Measurements from ENCODE around the gene PRKAR2B. TPM values are rescaled to one million over a fixed set of nuclear protein-coding genes. Genes with fewer than 3 reads are reported as not detected.

Gene PRKAR2B
- polyA plus RNA-seq, 1 of the 3 experiments (the other 2 are of a cell fraction): 17.3 TPM

DNA sequence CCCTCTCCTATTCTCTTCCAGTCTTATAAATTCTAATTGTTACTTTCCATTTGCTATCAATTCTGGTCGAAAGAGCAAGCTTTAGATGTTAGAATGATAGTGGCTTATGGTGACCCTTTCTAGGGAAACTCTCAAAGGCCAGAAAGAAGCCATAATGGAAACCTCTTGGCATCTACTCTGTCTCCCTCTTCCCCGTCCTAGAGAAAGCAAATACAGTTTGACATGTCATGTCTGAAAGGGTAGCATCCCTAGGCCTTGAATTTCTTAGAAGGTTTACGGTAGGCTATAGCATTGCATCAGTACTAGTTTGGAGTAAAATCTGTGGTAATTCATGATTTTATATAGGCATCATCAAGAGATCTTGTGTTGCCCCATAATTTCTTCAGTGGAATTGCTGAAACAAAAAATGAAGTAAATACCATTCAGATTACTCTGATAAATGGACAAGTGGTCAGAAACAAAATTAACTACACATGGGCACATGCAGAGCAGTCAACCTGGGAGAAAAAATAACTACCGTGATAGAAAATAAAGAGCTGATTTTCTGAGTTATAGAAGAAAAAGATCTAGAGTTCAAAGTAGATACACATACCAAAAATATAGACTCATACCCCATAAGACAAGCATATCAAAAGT is 4.4 kb downstream of the PRKAR2B start:
- POLR2A ChIA-PET: no interaction called here
- Histone ChIP-seq H3F3A (replicated peaks; ENCODE audit: insufficient read depth) (peaks cover 22% of the 10 kb centered on the region), H3K9ac (no peak overlapping the region), H3K9me2 (no peaks in the 10 kb centered on the region), H3K9me3 (no peaks in the 10 kb centered on the region), H3K79me2 (ENCODE audit: insufficient read depth) (peaks cover 63% of the 10 kb centered on the region), H3K36me3 (replicated peaks in 1 of 2; ENCODE audit: control insufficient read depth in 1 of 2, insufficient read depth in 2 of 2, low read length in 1 of 2) (no peaks in the 10 kb centered on the region), H2AFZ (ENCODE audit: low read depth) (no peak overlapping the region), H3K27ac (ENCODE audit: low read depth in 2 of 2, low read length in 1 of 2) (peak overlapping the region; percentile 35 to 39; a peak in 3 of 4 replicates), H4K20me1 (ENCODE audit: insufficient read depth) (no peaks in the 10 kb centered on the region), H3K4me2 (peak overlapping the region; percentile 38), H3K4me3 (ENCODE audit: low read depth in 2 of 2, low read length in 1 of 2) (no peak overlapping the region), H3K27me3 (ENCODE audit: insufficient read depth) (no peaks in the 10 kb centered on the region), H3K4me1 (ENCODE audit: control insufficient read depth in 1 of 2, insufficient read depth in 2 of 2, low read depth in 1 of 2, low read length in 1 of 2) (peaks cover 12 to 38% of the 10 kb centered on the region in 2 experiments; a peak in 3 of 4 replicates)
- DNase-seq: no peak
- CTCF ChIA-PET: interaction anchor here (0.5 to 2.2 kb wide), 13 partner anchors 9 to 221 kb away, joined by 3 to 11 read pairs (median 4); no protein-coding TSS in a partner anchor
- 0 out of 2 replicates have a peak, but pooled peaks have one; percentile 16 for TF ChIP-seq FOSL2 (IDR thresholded peaks at IDR 0.05; ENCODE audit: borderline replicate concordance, low read depth)
- TF ChIP-seq, protein P1, sequence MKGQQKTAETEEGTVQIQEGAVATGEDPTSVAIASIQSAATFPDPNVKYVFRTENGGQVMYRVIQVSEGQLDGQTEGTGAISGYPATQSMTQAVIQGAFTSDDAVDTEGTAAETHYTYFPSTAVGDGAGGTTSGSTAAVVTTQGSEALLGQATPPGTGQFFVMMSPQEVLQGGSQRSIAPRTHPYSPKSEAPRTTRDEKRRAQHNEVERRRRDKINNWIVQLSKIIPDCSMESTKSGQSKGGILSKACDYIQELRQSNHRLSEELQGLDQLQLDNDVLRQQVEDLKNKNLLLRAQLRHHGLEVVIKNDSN (IDR thresholded peaks at IDR 0.05; ENCODE audit: borderline replicate concordance, low read depth): no peak
- TF ChIP-seq, protein P2, sequence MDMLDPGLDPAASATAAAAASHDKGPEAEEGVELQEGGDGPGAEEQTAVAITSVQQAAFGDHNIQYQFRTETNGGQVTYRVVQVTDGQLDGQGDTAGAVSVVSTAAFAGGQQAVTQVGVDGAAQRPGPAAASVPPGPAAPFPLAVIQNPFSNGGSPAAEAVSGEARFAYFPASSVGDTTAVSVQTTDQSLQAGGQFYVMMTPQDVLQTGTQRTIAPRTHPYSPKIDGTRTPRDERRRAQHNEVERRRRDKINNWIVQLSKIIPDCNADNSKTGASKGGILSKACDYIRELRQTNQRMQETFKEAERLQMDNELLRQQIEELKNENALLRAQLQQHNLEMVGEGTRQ (IDR thresholded peaks at IDR 0.05; ENCODE audit: borderline replicate concordance, low read depth, low read length): no peak
- 0 out of 2 replicates have a peak, but pooled peaks have one; percentile 9 for TF ChIP-seq POLR2AphosphoS5 (IDR thresholded peaks at IDR 0.05; ENCODE audit: low read depth, low read length)
- TF ChIP-seq, protein P3, sequence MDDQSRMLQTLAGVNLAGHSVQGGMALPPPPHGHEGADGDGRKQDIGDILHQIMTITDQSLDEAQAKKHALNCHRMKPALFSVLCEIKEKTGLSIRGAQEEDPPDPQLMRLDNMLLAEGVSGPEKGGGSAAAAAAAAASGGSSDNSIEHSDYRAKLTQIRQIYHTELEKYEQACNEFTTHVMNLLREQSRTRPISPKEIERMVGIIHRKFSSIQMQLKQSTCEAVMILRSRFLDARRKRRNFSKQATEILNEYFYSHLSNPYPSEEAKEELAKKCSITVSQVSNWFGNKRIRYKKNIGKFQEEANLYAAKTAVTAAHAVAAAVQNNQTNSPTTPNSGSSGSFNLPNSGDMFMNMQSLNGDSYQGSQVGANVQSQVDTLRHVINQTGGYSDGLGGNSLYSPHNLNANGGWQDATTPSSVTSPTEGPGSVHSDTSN (IDR thresholded peaks at IDR 0.05): peak; percentile 62
- TF ChIP-seq RXRA (IDR thresholded peaks at IDR 0.05; ENCODE audit: borderline replicate concordance, low read depth): peak; percentile 59; the same call in 1 of the 2 replicates
- peak in 1 of 2 experiments; percentile 49; a peak in 1 of 4 replicates for TF ChIP-seq EP300 (IDR thresholded peaks at IDR 0.05; ENCODE audit: borderline replicate concordance in 1 of 2, low read depth in 1 of 2, low read length in 1 of 2)
- peak; percentile 89 for TF ChIP-seq TCF12 (IDR thresholded peaks at IDR 0.05)
- peak; percentile 29; the same call in 1 of the 2 replicates for TF ChIP-seq MEF2A (IDR thresholded peaks at IDR 0.05; ENCODE audit: borderline replicate concordance, low read depth)
- 76% methylated on average over 4 of the region's 4 CpGs for WGBS (ENCODE audit: low lambda C conversion rate)

DNA sequence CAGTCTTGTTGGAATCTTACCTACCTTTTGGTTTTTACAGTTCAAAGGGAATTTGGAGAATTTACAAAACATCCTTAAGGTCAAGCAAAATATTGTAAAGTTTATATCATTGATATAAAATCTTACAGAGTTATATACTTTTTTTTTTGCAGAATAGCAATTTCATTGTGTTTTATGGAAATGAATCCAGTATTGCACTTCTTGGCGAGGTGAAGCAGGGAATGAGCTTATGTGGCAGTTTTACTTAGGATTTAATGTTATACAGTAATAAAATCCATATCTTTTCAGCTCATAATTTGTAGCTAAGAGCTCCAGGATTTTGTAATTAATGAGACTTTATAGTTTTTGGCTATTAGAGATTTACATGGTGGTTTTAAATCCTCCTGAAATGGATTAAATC is 5.0 kb downstream of the PRKAR2B start:
- POLR2A ChIA-PET: interaction anchor here (0.6 kb wide), 1 partner anchor 52 kb away, joined by 3 read pairs; no protein-coding TSS in a partner anchor
- Histone ChIP-seq H3K27me3 (ENCODE audit: insufficient read depth) (no peaks in the 10 kb centered on the region), H3K79me2 (ENCODE audit: insufficient read depth) (peaks cover 68% of the 10 kb centered on the region), H2AFZ (ENCODE audit: low read depth) (no peak overlapping the region), H3K9me3 (no peaks in the 10 kb centered on the region), H3K9me2 (no peaks in the 10 kb centered on the region), H3K4me3 (ENCODE audit: low read depth in 2 of 2, low read length in 1 of 2) (no peak overlapping the region), H3K36me3 (replicated peaks in 1 of 2; ENCODE audit: control insufficient read depth in 1 of 2, insufficient read depth in 2 of 2, low read length in 1 of 2) (no peaks in the 10 kb centered on the region), H3K4me2 (peak overlapping the region; percentile 38; the same call in 1 of the 2 replicates), H3F3A (replicated peaks; ENCODE audit: insufficient read depth) (peaks cover 19% of the 10 kb centered on the region), H3K9ac (no peak overlapping the region), H3K4me1 (ENCODE audit: control insufficient read depth in 1 of 2, insufficient read depth in 2 of 2, low read depth in 1 of 2, low read length in 1 of 2) (peaks cover 12 to 35% of the 10 kb centered on the region in 2 experiments; a peak in 3 of 4 replicates), H3K27ac (ENCODE audit: low read depth in 2 of 2, low read length in 1 of 2) (peak overlapping the region; percentile 18 to 35; a peak in 3 of 4 replicates), H4K20me1 (ENCODE audit: insufficient read depth) (no peaks in the 10 kb centered on the region)
- CTCF ChIA-PET: interaction anchor here (0.7 to 2.2 kb wide), 6 partner anchors 8 to 100 kb away, joined by 3 to 11 read pairs (median 6); no protein-coding TSS in a partner anchor
- no peak for DNase-seq
- TF ChIP-seq SMC3 (IDR thresholded peaks at IDR 0.05; ENCODE audit: low read depth, low read length) (no peak), JUND (IDR thresholded peaks at IDR 0.05) (no peak)
- TF ChIP-seq, protein P3 (IDR thresholded peaks at IDR 0.05): no peak
- WGBS (ENCODE audit: low lambda C conversion rate): 96% methylated on average over 1 of the region's 1 CpG

Data from SK-N-SH (cell line).